G401 (cell line): ENCODE results near the gene TIPRL. TPM values are rescaled to one million over a fixed set of nuclear protein-coding genes. Genes with fewer than 3 reads are reported as not detected.
A peak's percentile ranks its signal among the peaks of the same experiment; 100 is the strongest.
"Not testable (repeated sequence)": the region's sequence is repeated elsewhere in the genome, so short reads cannot be mapped to it uniquely, and the experiment has no call there.

ENCODE experiments used
- DNase-seq: peaks from one replicate; pipeline ENCODE4 v3.0.0-alpha.2; 2015; ENCODE audit warnings: low spot score
- in situ Hi-C: cut with HindIII; loops from 2 replicates; pipeline ENCODE4 v1.10.0; 2016; ENCODE audit warnings: low sequenced_read_pairs, mixed read lengths
- total RNA-seq: library from RNA; depleted of rRNA; stranded (reverse); fragments of >200 nt; shearing (Covaris generic); gene quantifications from 2 replicates; pipeline ENCODE4 v1.2.3, GENCODE V29; 2014

The TIPRL gene
- total RNA-seq, 1 experiment from 2014 or later, result 41.4 TPM

- in situ Hi-C loops, result no loop called here
Observed at GRCh38 chr1:168155910-168156309, 22.9 kb upstream of the TIPRL start.

GRCh38 chr1:168157638-168158037 is 21.1 kb upstream of the TIPRL start:
- in situ Hi-C loops, result no loop called here
- DNase-seq, result no peak

More at GRCh38 chr1:168155910-168156309, 22.9 kb upstream of the TIPRL start:
- no peak for DNase-seq

GRCh38 chr1:168159251-168159650 is 19.5 kb upstream of the TIPRL start:
- no peak for DNase-seq
- in situ Hi-C loops, result no loop called here

GRCh38 chr1:168159979-168160378 is 18.8 kb upstream of the TIPRL start:
- DNase-seq, result no peak
- in situ Hi-C loops, result no loop called here

- DNase-seq, result no peak
Observed at GRCh38 chr1:168161459-168161858, 17.3 kb upstream of the TIPRL start.

GRCh38 chr1:168163670-168164069 is 15.1 kb upstream of the TIPRL start:
- in situ Hi-C loops, result no loop called here
- no peak for DNase-seq

More at GRCh38 chr1:168161459-168161858, 17.3 kb upstream of the TIPRL start:
- in situ Hi-C loops, result no loop called here

GRCh38 chr1:168164771-168165170 is 14.0 kb upstream of the TIPRL start:
- DNase-seq, result no peak
- in situ Hi-C loops, result no loop called here

GRCh38 chr1:168167806-168168205 is 11.0 kb upstream of the TIPRL start:
- in situ Hi-C loops, result no loop called here
- no peak for DNase-seq

GRCh38 chr1:168170564-168171508 is 7.9 kb upstream of the TIPRL start:
- no peak for DNase-seq
- in situ Hi-C loops, result no loop called here

- in situ Hi-C loops, result no loop called here
- DNase-seq, result no peak
Observed at GRCh38 chr1:168172250-168172915, 6.4 kb upstream of the TIPRL start.

GRCh38 chr1:168178227-168178637 is 530 bp upstream of the TIPRL start:
- in situ Hi-C loops, result no loop called here
- no peak for DNase-seq

- peak; percentile 31 for DNase-seq
- in situ Hi-C loops, result no loop called here
Observed at GRCh38 chr1:168179438-168180147, 831 bp downstream of the TIPRL start.

- no peak for DNase-seq
- in situ Hi-C loops, result no loop called here
Observed at GRCh38 chr1:168180148-168180524, 1.4 kb downstream of the TIPRL start.

- in situ Hi-C loops, DNase-seq: not testable (repeated sequence)
Observed at GRCh38 chr1:168181063-168181720, 2.4 kb downstream of the TIPRL start.

- in situ Hi-C loops, result no loop called here
Observed at GRCh38 chr1:168187177-168187576, 8.4 kb downstream of the TIPRL start.

GRCh38 chr1:168190403-168190802 is 11.6 kb downstream of the TIPRL start:
- in situ Hi-C loops, result no loop called here
- DNase-seq, result no peak

More at GRCh38 chr1:168187177-168187576, 8.4 kb downstream of the TIPRL start:
- DNase-seq, result no peak

GRCh38 chr1:168195199-168196135 is 16.7 kb downstream of the TIPRL start:
- in situ Hi-C loops, result no loop called here
- no peak for DNase-seq

- in situ Hi-C loops, result no loop called here
- DNase-seq, result no peak
Observed at GRCh38 chr1:168199056-168199455, 20.3 kb downstream of the TIPRL start.
